WTC11 (cell line): ENCODE measurements around the gene SARS1. TPM values are rescaled to one million over a fixed set of nuclear protein-coding genes. Genes with fewer than 3 reads are reported as not detected.

Source experiments
- ATAC-seq: fragments of 200-7000 bp; cut with Tn5 transposase; 2 replicates; pipeline ENCODE4 v1.10.0; 2021; ENCODE audit warnings: mild to moderate bottlenecking, moderate library complexity
- CTCF ChIA-PET: fragments of 300-600 bp; sonication (Branson Sonifier 250); formaldehyde crosslinking; loops from one replicate; lab custom pipeline; 2021; ENCODE audit warnings: antibody characterized with exemption; lab: Charles Lee
- POLR2A ChIA-PET: fragments of 350-600 bp; sonication (Branson Sonifier 250); formaldehyde crosslinking; loops from one replicate; lab custom pipeline; 2021; ENCODE audit warnings: antibody characterized with exemption; lab: Charles Lee
- DNase-seq: peaks from one replicate; pipeline ENCODE4 v3.0.0; 2021; ENCODE audit warnings: low spot score
- H3K27ac Mint-ChIP-seq: 2 replicates; pipeline ENCODE4 v1.8.0; 2021; ENCODE audit warnings: mixed read lengths
- H3K27me3 Mint-ChIP-seq: 2 replicates; pipeline ENCODE4 v1.8.0; 2021; ENCODE audit warnings: low read depth, mild to moderate bottlenecking, moderate library complexity, mixed read lengths
- H3K36me3 Mint-ChIP-seq: 2 replicates; pipeline ENCODE4 v1.8.0; 2021; ENCODE audit warnings: mixed read lengths
- H3K4me1 Mint-ChIP-seq: 2 replicates; pipeline ENCODE4 v1.8.0; 2022; ENCODE audit warnings: mixed read lengths
- H3K4me3 Mint-ChIP-seq: 2 replicates; pipeline ENCODE4 v1.8.0; 2021; ENCODE audit warnings: mild to moderate bottlenecking, moderate library complexity, mixed read lengths
- H3K9me3 Mint-ChIP-seq: 2 replicates; pipeline ENCODE4 v1.8.0; 2021; ENCODE audit warnings: mixed read lengths
- ATF3 ChIP-seq: sonication (generic); formaldehyde crosslinking; conservative IDR thresholded peaks from 2 replicates; pipeline ENCODE4 v1.8.1; 2022; ENCODE audit warnings: mild to moderate bottlenecking, missing genetic modification reagents
- CREM ChIP-seq: sonication (generic); formaldehyde crosslinking; IDR thresholded peaks from 2 replicates; pipeline ENCODE4 v1.8.1; 2022; ENCODE audit warnings: mild to moderate bottlenecking, missing genetic modification reagents, moderate library complexity
- E2F4 ChIP-seq: sonication (generic); formaldehyde crosslinking; IDR thresholded peaks from 2 replicates; pipeline ENCODE4 v1.8.1; 2022; ENCODE audit warnings: low read depth, mild to moderate bottlenecking, moderate library complexity, missing genetic modification reagents, borderline replicate concordance
- ETV6 ChIP-seq: sonication (generic); formaldehyde crosslinking; IDR thresholded peaks from 2 replicates; pipeline ENCODE4 v1.8.1; 2022; ENCODE audit warnings: mild to moderate bottlenecking, missing genetic modification reagents
- FOXJ3 ChIP-seq: sonication (generic); formaldehyde crosslinking; IDR thresholded peaks from 2 replicates; pipeline ENCODE4 v1.9.0; 2021; ENCODE audit warnings: missing genetic modification reagents, mild to moderate bottlenecking, borderline replicate concordance
- FOXK1 ChIP-seq: sonication (generic); formaldehyde crosslinking; IDR thresholded peaks from 2 replicates; pipeline ENCODE4 v1.8.0; 2022; ENCODE audit warnings: mild to moderate bottlenecking, moderate library complexity, missing genetic modification reagents
- GRHL2 ChIP-seq: fragments of 250-450 bp; sonication (Bioruptor Pico); IDR thresholded peaks from 2 replicates; pipeline ENCODE4 v1.8.0; 2022; ENCODE audit warnings: mild to moderate bottlenecking, moderate library complexity; ENCODE audit not compliant: insufficient replicate concordance, severe bottlenecking
- IRF2 ChIP-seq: sonication (generic); formaldehyde crosslinking; IDR thresholded peaks from 2 replicates; pipeline ENCODE4 v1.8.0; 2022; ENCODE audit warnings: low read depth, missing genetic modification reagents, borderline replicate concordance
- NFE2L1 ChIP-seq: sonication (generic); formaldehyde crosslinking; IDR thresholded peaks from 2 replicates; pipeline ENCODE4 v1.8.1; 2023; ENCODE audit warnings: missing genetic modification reagents
- NR3C1 ChIP-seq: sonication (generic); formaldehyde crosslinking; conservative IDR thresholded peaks from 2 replicates; pipeline ENCODE4 v1.8.1; 2023; ENCODE audit warnings: low read depth, mild to moderate bottlenecking, missing genetic modification reagents
- PREB ChIP-seq: sonication (generic); formaldehyde crosslinking; IDR thresholded peaks from 2 replicates; pipeline ENCODE4 v1.8.1; 2022; ENCODE audit warnings: mild to moderate bottlenecking, missing genetic modification reagents, moderate library complexity, borderline replicate concordance
- SMAD4 ChIP-seq: sonication (generic); formaldehyde crosslinking; IDR thresholded peaks from 2 replicates; pipeline ENCODE4 v1.8.0; 2022; ENCODE audit warnings: mild to moderate bottlenecking, missing genetic modification reagents
- SOX15 ChIP-seq: fragments of 250-450 bp; sonication (Bioruptor Pico); IDR thresholded peaks from 2 replicates; pipeline ENCODE4 v1.9.0; 2021; ENCODE audit warnings: mild to moderate bottlenecking
- ZNF232 ChIP-seq: sonication (generic); formaldehyde crosslinking; IDR thresholded peaks from 2 replicates; pipeline ENCODE4 v1.8.0; 2022; ENCODE audit warnings: mild to moderate bottlenecking, missing genetic modification reagents
- total RNA-seq: library from RNA; stranded (reverse); gene quantifications from 3 replicates; pipeline ENCODE4 v1.2.3, GENCODE V29; 2021
- TF ChIP-seq, protein P1 (sequence below): sonication (generic); formaldehyde crosslinking; IDR thresholded peaks from 2 replicates; pipeline ENCODE4 v1.8.1; 2022; ENCODE audit warnings: mild to moderate bottlenecking, moderate library complexity, missing genetic modification reagents
- TF ChIP-seq, protein P2 (sequence below): fragments of 250-450 bp; sonication (Bioruptor Pico); IDR thresholded peaks from 2 replicates; pipeline ENCODE4 v2.1.2; 2022; ENCODE audit warnings: mild to moderate bottlenecking, moderate library complexity
- TF ChIP-seq, protein P3 (sequence below): sonication (generic); formaldehyde crosslinking; IDR thresholded peaks from 2 replicates; pipeline ENCODE4 v1.8.0; 2023; ENCODE audit warnings: mild to moderate bottlenecking, missing genetic modification reagents

The SARS1 gene
- total RNA-seq, 1 experiment from 2014 or later, result 149 TPM

- TF ChIP-seq PREB, result no peak
- TF ChIP-seq FOXJ3 (CRISPR knock-in tag), result no peak
- no peak for TF ChIP-seq IRF2 (CRISPR knock-in tag)
- TF ChIP-seq CREM (CRISPR knock-in tag), result no peak
- no peak for TF ChIP-seq SOX15 (CRISPR knock-in tag)
- no peak for TF ChIP-seq ZNF232
These were observed 58.5 kb downstream of the SARS1 start (continued) for GRCh38 chr1:109272021-109272799.

- POLR2A ChIA-PET, result interaction anchor here (1.1 kb wide), 1 partner anchor 34 kb away, joined by 3 read pairs; no protein-coding TSS in a partner anchor
- Mint-ChIP-seq H3K27ac (no peak overlapping the region), H3K9me3 (no peaks in the 10 kb centered on the region), H3K4me3 (no peak overlapping the region), H3K27me3 (no peaks in the 10 kb centered on the region), H3K4me1 (peaks cover 26% of the 10 kb centered on the region), H3K36me3 (peaks cover 9% of the 10 kb centered on the region)
- ATAC-seq (no peak), DNase-seq (no peak)
- CTCF ChIA-PET, result interaction anchor here (0.9 to 1.9 kb wide), 3 partner anchors 9 to 260 kb away, joined by 3 to 6 read pairs (median 5); partner anchors contain the start of gene PSRC1
- TF ChIP-seq NFE2L1 (CRISPR knock-in tag), result no peak
- TF ChIP-seq E2F4 (CRISPR knock-in tag), result no peak
- TF ChIP-seq NR3C1 (CRISPR knock-in tag), result no peak
- no peak for TF ChIP-seq ETV6
- TF ChIP-seq, protein P1, sequence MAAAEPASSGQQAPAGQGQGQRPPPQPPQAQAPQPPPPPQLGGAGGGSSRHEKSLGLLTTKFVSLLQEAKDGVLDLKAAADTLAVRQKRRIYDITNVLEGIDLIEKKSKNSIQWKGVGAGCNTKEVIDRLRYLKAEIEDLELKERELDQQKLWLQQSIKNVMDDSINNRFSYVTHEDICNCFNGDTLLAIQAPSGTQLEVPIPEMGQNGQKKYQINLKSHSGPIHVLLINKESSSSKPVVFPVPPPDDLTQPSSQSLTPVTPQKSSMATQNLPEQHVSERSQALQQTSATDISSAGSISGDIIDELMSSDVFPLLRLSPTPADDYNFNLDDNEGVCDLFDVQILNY (CRISPR knock-in tag), result no peak
- TF ChIP-seq GRHL2 (CRISPR knock-in tag), result no peak
- TF ChIP-seq, protein P2, sequence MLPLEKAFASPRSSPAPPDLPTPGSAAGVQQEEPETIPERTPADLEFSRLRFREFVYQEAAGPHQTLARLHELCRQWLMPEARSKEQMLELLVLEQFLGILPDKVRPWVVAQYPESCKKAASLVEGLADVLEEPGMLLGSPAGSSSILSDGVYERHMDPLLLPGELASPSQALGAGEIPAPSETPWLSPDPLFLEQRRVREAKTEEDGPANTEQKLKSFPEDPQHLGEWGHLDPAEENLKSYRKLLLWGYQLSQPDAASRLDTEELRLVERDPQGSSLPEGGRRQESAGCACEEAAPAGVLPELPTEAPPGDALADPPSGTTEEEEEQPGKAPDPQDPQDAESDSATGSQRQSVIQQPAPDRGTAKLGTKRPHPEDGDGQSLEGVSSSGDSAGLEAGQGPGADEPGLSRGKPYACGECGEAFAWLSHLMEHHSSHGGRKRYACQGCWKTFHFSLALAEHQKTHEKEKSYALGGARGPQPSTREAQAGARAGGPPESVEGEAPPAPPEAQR (CRISPR knock-in tag), result no peak
- no peak for TF ChIP-seq SMAD4
- no peak for TF ChIP-seq FOXK1
- TF ChIP-seq, protein P3, sequence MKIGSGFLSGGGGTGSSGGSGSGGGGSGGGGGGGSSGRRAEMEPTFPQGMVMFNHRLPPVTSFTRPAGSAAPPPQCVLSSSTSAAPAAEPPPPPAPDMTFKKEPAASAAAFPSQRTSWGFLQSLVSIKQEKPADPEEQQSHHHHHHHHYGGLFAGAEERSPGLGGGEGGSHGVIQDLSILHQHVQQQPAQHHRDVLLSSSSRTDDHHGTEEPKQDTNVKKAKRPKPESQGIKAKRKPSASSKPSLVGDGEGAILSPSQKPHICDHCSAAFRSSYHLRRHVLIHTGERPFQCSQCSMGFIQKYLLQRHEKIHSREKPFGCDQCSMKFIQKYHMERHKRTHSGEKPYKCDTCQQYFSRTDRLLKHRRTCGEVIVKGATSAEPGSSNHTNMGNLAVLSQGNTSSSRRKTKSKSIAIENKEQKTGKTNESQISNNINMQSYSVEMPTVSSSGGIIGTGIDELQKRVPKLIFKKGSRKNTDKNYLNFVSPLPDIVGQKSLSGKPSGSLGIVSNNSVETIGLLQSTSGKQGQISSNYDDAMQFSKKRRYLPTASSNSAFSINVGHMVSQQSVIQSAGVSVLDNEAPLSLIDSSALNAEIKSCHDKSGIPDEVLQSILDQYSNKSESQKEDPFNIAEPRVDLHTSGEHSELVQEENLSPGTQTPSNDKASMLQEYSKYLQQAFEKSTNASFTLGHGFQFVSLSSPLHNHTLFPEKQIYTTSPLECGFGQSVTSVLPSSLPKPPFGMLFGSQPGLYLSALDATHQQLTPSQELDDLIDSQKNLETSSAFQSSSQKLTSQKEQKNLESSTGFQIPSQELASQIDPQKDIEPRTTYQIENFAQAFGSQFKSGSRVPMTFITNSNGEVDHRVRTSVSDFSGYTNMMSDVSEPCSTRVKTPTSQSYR (CRISPR knock-in tag), result no peak
- TF ChIP-seq ATF3 (CRISPR knock-in tag), result no peak
These were observed 59.3 kb downstream of the SARS1 start for GRCh38 chr1:109272831-109273547.
